ENCODE measurements around the gene AGBL4.
"Not testable (repeated sequence)": the region's sequence is repeated elsewhere in the genome, so short reads cannot be mapped to it uniquely, and the experiment has no call there.

Gene AGBL4

DNA sequence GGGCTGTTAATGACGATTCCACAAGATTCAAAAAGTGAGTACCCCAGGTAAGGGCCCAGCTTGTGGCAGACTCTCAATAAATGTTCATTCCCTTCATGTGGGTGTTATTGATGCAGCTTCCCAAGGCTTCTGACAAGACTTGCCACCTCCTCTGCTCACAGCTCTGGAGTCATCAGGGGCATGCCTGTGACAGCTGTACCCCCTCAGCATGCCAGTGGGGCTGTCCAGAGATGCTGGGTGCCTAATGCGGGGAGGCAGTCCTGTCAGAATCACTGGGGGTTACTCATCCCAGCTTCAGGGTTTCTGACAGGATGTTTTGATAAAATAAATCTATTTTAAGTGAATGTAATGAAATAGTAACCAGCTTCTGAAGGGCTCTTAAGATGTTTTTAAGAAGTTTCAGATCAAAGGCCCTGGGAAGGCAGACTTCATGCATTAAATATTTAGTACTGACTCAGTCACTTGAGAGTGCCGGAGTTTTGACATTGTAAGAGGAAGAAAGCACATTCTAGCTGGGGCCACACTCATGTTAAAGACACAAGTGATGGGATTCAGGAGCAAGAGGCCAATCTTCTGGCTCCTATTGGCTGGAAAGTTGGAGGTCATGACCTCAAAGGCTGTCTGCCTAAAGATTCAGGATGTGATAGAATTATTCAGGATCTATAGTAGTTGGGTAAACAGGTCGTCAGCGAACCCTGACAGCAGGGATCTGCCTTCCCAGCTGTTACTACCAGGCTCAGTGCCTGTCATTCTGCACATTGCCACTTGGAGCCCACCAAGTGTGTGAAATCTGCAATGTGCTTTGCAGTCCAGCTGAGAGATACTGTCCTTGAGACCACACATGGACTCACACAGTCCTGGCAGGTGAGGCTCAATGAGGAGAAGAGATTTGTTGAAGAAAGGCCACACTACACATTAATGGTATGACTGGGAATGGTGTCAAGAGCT lies 1007.5 kb downstream of the AGBL4 start:
- DNase-seq: no peak

DNA sequence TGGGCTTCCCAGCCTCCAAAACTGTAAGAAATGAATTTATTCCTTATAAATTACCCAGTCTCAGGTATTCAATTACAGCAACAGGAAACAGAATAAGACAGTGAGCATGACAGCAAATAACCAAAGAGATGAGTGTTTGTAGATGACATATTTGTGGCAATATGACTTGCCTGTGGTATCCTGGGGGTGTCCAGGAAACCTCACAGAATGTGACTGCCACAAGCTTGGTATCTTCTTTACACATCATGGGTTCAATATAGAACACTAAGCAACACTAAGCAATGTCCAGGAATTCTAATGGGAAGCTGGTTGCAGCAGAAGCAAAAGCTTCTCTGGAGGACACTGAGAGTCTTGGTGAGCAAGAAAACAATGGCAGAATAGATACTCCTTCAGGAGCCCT lies 1010.7 kb downstream of the AGBL4 start:
- no peak for DNase-seq

DNA sequence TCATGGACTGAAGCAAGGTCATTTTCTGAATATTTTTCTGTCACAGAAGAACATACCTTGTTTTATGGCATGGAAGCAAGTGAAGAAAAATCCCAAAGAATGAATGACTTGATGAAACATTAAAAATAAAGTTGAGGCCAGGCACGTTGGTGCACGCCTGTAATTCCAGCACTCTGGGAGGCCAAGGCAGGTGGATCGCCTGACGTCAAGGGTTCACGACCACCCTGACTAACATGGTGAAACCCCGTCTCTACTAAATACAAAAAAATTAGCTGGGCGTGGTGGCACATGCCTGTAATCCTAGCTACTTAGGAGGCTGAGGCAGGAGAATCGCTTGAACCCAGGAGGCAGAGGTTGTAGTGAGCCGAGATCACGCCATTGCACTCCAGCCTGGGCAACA lies 1020.8 kb downstream of the AGBL4 start:
- DNase-seq: not testable (repeated sequence)

- no peak for DNase-seq
These were observed 1024.4 kb downstream of the AGBL4 start for GRCh38 chr1:48999321-48999720.

DNA sequence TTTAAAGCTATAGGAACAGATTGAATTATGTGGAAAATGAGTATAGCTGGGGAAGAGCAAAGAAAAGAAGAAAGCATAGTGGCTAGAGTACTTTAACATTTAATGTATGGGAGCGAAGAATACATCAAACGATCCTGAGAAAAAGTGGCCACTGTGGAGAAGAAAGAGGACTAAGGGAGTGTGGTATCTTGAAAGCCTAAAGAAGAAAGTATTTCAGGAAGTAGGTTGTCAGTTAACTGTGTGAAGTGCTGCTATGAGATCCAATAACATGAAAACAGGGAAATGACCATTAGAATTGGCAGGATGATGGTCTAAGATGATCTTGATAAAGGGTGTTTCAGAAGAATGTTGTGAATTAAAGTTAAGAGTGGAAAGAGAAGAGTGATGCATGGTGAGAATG lies 1027.4 kb downstream of the AGBL4 start:
- DNase-seq: no peak

DNA sequence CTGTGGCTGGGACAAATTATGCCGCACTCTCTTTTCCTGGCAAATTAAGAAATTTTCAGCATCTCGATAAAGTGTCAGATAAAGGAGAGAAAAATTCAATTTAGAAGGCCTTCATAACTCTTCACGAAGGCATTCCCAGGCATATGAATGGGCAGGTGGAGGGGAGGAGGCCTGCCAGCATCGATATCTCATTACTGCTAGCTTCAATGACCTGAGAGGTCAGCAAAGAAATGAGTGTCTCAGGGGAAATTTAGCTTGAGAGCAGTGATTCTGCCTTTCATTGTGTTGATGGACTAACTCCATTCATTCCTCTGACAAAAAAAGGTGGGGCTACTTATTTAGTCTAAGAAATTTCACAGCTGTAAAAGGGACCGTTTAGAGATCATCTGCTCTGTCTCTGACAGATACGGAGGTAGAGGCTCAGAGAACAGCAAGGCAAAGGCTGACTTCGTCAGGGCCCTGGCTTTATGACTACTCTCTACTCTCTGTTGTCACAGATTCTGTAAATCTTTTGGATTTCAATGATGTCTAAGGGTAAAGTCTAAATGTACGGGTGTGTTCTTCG lies 1035.0 kb downstream of the AGBL4 start:
- DNase-seq: no peak

DNA sequence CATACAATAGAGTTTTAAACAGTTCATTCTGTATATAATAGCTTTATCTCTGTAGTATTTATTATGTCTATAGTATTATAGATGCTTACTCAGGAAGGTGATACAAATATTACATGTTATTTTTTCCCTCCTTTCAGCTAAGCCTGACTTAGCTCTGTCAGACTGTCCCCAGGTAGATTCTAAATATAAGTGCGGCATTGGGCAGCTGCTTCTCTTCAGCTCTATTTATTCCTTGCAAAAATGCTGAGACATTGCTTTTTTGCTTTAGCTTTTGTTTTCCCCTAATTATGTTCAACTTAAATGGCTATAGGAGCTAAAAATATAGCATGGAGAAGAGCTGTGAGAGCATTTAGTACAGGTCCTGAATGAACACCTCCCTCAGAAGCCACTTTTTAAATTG lies 1043.8 kb downstream of the AGBL4 start:
- DNase-seq: peak; percentile 80

GRCh38 chr1:48978413-48978812 lies 1045.3 kb downstream of the AGBL4 start:
- no peak for DNase-seq

DNA sequence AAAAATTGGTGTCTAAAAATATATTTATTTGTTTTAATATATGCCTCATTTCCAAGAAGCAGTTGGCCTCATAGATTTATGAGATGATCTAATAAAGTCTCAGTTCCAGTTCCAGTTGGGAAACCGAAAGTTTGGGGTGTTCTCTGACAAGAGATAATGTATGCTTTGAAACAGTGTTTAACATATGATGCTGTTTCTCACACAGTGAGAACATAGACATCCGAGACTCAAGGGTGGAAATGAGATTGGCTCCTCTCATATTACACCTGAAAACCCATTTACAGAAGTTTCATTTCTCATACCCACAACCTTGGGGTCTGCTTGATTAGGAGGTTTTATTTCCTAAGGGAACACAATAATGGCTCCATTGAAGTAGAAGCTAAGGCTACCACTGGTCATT lies 1046.5 kb downstream of the AGBL4 start:
- peak; percentile 23 for DNase-seq

GRCh38 chr1:48969971-48970370 lies 1053.8 kb downstream of the AGBL4 start:
- no peak for DNase-seq

DNA sequence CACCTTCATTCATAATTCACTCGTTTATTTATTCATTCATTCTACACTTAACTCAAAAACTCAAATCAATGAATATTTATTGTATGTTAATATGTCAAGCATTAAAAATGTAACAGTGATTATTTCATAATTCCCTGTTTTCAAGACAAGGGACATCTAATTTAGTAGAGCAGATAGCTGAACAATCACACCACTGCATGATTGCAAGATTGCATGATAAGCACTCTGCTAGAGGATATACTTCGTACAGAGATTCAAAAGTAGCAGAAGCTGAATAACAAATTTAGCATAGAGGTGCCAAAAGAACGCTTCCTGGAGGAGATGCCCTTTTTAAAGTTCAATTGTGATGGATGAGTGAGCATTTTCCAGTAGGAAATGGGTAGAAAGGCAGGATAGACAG lies 1056.4 kb downstream of the AGBL4 start:
- no peak for DNase-seq

DNA sequence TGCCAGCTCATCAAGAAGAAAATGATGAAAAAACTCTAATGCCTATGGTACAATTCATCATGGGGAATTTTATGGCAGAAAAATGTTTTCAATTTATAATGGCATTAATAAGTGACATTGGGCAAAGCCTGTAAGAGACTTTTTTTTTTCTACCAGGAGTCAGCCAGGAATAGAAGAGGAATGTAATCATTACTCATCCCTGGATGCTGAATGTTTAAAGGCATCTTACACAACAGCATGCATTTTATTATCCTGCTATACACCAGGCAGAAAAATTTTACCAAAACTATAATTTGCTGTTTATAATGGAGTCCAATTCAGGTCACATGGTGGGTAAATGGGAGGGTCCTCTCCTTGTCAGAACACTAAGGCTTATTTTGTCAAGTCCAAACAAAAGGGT lies 1057.2 kb downstream of the AGBL4 start:
- DNase-seq: no peak

GRCh38 chr1:48960320-48960719 lies 1063.4 kb downstream of the AGBL4 start:
- no peak for DNase-seq

DNA sequence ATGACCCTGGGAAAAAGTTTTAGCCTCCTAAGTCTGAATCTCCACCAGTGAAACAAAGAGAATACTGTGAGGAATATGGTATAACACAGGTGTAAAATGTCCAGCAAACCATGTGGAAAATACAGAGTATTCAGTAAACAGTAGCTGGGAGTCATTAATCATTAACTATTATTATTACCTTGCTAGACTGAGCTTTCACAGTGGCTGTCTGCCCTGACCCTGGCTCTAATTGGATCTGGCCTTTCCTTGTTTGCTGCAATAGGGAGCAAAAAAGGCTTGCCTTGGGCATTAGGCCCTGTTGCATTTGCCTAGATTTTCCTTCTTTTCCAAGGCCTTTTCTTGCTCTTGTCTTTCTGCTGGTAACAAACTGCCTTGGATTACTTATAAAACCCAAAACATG lies 1068.0 kb downstream of the AGBL4 start:
- DNase-seq: no peak

GRCh38 chr1:48953617-48954016 lies 1070.1 kb downstream of the AGBL4 start:
- DNase-seq: no peak

DNA sequence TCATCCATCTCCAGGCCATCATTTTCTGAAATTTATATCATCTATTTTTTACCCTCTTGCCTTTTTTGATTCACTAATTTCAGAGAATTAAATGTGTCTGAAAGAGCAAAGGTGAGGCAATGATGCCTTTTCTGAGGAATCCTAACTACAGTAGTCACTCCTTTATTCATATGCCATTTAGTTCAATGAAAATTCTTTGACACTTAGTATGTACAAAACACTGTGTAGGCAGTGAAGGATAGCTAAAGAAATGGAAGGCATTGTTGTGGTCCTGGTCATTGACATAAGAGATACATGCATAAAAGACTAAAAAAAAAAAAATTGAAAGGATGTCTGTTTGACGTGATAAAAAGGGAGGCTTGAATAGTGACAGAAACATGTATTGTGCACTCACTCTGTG lies 1075.2 kb downstream of the AGBL4 start:
- no peak for DNase-seq

DNA sequence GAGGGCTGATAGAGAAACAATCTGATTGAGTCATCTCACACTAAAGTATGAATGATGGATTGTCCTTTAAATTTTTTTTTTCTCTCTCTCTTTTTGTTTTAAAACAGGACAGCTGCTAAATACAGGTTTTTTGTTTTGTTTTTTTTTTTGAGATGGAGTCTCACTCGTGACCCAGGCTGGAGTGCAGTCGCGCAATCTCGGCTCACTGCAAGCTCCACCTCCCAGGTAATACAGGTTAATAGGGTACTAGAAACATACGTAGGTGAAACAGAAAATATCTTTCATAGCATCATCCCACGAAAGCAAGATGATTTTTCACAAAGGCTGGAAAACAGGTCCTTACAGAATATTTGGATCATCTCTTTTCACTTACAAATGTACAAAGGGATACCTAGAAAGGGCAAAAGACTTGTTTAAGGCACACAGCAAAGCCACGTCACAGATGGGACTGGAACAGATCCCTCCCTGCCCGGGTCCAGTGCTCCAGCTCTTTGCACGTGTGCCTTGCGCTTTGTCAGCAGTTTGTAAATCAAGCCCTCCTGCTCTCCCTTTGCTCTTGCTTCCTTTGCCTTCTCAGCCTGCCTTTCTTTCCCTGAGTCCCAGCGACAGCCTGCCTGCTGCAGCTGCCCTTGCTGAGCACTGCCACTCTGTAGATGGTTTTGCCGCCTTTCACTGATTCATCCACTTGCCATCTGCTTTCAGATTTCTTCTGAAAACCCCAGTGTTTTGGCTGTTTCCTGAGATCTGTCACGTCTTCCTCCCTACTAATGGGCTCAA lies 1075.8 kb downstream of the AGBL4 start:
- peak; percentile 62 for DNase-seq

DNA sequence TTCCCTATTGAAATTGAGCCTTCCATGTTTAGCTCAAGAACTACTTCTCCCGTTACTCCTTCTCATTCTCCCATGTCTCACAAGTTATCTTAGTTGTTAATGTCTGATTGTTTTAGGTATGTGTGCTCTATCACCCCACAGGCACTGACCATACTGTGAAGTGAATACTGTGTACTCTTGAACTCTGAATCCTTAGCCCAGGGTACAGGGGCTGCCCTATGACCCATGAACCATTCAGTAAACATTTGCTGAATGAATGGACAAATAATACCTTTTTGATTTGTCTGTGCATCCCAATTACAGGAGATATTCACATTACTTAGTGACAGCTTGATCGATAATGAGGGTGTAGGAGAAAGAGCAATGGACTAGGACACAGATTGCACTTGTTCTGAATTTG lies 1077.7 kb downstream of the AGBL4 start:
- DNase-seq: no peak

- no peak for DNase-seq
These were observed 1078.9 kb downstream of the AGBL4 start for GRCh38 chr1:48944811-48945210.

GRCh38 chr1:48943826-48944225 lies 1079.9 kb downstream of the AGBL4 start:
- no peak for DNase-seq

GRCh38 chr1:48943393-48943792 lies 1080.4 kb downstream of the AGBL4 start:
- no peak for DNase-seq

GRCh38 chr1:48940962-48941732 lies 1082.6 kb downstream of the AGBL4 start:
- no peak for DNase-seq

GRCh38 chr1:48940354-48940753 lies 1083.4 kb downstream of the AGBL4 start:
- DNase-seq: no peak
